ENCODE results near the gene KRT1.
"Not testable (repeated sequence)": the region's sequence is repeated elsewhere in the genome, so short reads cannot be mapped to it uniquely, and the experiment has no call there.

The KRT1 gene

DNA sequence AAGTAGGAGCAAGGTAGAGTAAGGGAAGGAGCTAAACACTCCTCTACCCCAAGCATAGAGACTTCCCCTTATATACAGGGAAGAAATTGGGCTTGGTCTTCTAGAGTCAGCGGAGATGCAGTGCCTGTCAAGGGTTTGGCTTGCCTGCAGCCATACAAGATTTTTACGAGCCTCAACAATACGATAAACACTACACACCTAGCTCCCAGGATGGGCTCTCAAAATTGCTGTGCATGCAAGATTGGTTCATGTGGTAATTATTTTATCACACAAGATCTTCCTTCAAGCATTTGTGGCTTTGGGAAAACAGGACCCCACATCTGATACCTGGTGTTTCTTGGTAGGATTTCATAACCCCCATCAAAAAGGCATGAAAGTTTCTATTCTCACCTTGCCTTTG lies at the start of gene KRT1:
Gene KRT1, minus strand, starts transcription at position 45 of the 400 bp plus-strand sequence. CDS start 59 bp downstream, outside the sequence.
- DNase-seq (ENCODE audit: low read depth): no peak
- H3K4me3 ChIP-seq (ENCODE audit: low read depth, low read length): no peak within 1 kb of the TSS

DNA sequence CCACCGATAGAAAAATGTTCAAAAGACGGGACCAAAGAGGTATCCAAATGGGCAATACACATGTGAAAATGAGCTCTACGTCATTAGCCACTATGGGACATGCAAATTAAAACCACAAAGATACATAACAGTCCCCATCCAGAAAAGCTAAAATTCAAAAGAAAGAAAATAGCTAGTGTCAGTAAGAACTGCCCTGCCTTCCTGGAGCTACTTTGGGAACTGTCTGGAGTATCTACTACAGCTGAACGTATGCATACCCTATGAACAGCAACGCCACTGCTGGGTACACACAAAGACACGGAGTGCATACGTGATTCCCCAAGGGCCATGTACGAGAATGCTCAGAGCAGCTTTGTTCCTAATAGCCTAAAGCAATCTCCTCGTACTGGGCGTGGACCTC lies 48.9 kb upstream of the KRT1 start:
- no peak overlapping the region for H3K4me3 ChIP-seq (ENCODE audit: low read depth, low read length)
- no peak for DNase-seq (ENCODE audit: low read depth)

- DNase-seq (ENCODE audit: low read depth): no peak
- no peak overlapping the region for H3K4me3 ChIP-seq (ENCODE audit: low read depth, low read length)
Measured at GRCh38 chr12:52728374-52728773, 48.2 kb upstream of the KRT1 start.

- no peak overlapping the region for H3K4me3 ChIP-seq (ENCODE audit: low read depth, low read length)
- no peak for DNase-seq (ENCODE audit: low read depth)
Measured at GRCh38 chr12:52727037-52727436, 46.8 kb upstream of the KRT1 start.

DNA sequence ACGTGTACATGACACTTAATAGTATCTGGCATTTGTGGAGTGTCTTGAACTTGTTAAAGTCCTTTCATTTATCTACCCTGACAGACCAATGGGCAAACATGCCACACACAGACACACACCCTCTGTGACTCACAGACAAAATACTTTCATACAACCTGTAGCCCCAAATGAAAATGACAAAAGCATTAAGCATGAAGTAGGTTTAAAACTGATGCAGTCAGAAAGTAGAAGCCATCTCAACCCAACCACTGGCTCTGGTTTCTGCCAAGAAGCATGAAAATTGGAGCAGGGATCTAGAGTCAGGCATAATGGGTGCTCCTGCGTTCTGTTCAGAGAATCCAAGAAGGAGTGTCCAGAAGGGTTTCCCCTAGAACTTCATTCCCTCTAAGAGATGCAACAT lies 46.2 kb upstream of the KRT1 start:
- no peak for DNase-seq (ENCODE audit: low read depth)
- H3K4me3 ChIP-seq (ENCODE audit: low read depth, low read length): no peak overlapping the region

DNA sequence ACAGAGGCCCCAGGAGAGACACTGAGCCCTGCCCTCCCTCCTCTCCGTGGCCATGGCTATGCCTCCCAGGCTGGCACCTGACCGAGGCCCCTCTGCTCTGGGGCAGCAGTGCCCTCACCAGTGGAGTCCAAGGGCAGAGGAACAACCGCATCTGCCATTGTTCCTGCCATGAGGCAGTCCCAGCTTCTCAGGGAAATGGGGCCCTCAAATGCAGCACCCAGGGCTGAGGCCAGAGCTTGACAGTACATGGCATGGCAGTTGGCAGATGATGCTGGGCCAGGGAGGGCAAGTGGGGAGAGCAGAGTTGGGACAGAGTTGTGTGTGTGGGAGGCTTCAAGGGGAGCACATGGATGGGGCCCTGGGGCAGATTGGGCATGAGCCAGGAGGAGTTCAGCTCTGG lies 44.2 kb upstream of the KRT1 start:
- H3K4me3 ChIP-seq (ENCODE audit: low read depth, low read length): no peak overlapping the region
- no peak for DNase-seq (ENCODE audit: low read depth)

GRCh38 chr12:52722680-52723079 lies 42.5 kb upstream of the KRT1 start:
- DNase-seq (ENCODE audit: low read depth): no peak
- no peak overlapping the region for H3K4me3 ChIP-seq (ENCODE audit: low read depth, low read length)

- no peak overlapping the region for H3K4me3 ChIP-seq (ENCODE audit: low read depth, low read length)
- DNase-seq (ENCODE audit: low read depth): no peak
Measured at GRCh38 chr12:52721838-52722470, 41.7 kb upstream of the KRT1 start.

- no peak for DNase-seq (ENCODE audit: low read depth)
- H3K4me3 ChIP-seq (ENCODE audit: low read depth, low read length): no peak overlapping the region
Measured at GRCh38 chr12:52720365-52720886, 40.2 kb upstream of the KRT1 start.

DNA sequence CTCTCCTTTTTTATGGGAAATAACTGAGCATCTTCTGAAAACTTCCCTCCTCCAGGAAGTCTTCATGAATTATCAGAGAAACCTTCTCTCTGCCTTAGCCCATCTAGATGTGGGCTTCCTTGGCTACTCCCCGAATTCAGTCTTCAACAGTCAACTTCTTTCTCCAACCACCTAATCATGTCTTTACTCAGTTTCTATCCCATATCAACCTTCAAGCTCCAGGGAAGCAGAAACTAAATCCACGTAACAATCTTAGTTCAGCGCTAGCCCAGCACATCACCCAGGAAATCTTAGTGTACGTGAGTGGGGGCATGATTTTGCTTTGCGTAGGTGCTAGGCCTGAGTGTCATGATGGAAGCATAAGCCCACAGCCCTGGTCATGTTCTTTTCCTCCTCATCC lies 35.9 kb upstream of the KRT1 start:
- no peak for DNase-seq (ENCODE audit: low read depth)
- no peak overlapping the region for H3K4me3 ChIP-seq (ENCODE audit: low read depth, low read length)

GRCh38 chr12:52715416-52715815 lies 35.2 kb upstream of the KRT1 start:
- H3K4me3 ChIP-seq (ENCODE audit: low read depth, low read length): no peak overlapping the region
- DNase-seq (ENCODE audit: low read depth): no peak

DNA sequence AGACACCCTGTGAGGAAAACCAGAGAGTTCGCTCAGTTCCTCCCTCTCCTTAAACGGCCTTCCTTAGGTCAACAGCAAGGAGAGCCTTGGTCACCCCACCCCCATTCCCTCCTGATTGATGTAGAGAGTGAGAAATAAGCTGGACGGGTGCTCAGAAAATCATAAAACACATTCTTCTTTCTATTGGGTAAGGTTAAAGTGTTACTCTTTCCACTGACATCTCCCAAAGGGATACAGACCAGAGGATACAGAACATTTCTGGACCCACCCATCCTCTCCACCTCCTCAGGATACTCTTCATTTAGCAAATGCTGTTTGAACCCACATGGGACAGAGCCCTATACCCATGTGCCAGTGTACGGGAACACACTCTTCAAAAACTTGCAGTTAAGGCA lies 34.7 kb upstream of the KRT1 start:
- H3K4me3 ChIP-seq (ENCODE audit: low read depth, low read length): no peak overlapping the region
- no peak for DNase-seq (ENCODE audit: low read depth)

DNA sequence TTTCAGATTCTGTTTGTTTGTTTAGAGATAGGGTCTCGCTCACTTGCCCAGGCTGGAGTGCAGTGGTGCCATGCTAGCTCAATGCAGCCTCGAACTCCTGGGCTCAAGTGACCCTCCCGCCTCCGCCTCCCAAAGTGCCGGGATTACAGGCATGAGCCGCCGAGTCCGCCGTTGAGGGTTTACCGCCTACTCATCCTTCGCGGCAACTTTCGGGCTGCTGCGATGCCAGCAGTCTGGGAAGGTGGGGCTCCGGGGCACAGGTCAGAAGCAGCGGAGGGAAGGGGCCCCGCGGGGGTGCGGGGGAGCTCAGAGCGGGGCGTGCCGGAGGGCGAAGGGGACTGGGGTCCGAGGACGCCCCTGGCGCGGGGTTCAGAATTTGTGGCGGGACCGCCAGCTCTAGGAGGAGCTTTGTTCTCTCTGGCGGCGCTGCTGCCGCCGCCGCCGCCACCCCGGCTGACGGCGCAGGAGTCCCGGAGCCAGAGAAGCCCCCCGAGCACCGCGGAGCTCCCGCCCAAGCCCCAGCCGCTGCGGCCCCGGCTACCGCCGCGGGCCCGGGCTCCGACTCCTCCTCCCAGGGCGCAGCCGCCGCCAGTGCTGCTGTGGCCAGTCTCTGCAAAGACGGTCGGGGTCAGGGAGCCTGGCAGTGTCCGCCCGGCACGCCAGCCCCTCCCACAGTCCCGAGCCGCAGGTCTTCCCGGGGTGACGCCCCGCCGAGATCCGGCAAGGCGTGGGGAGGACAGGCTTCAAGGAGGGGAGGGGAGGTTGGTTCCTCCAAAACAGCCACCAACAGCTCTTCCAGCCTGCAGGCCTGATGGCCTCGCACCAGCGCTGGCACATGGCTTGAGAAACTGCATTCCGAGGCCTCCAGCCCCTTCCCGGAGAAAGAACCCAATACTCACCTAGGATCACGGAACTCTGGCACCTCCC lies 34.0 kb upstream of the KRT1 start:
- no peak overlapping the region for H3K4me3 ChIP-seq (ENCODE audit: low read depth, low read length)
- no peak for DNase-seq (ENCODE audit: low read depth)

GRCh38 chr12:52712122-52712521 lies 31.9 kb upstream of the KRT1 start:
- not testable (repeated sequence) for H3K4me3 ChIP-seq (ENCODE audit: low read depth, low read length); DNase-seq (ENCODE audit: low read depth)

GRCh38 chr12:52710730-52711129 lies 30.5 kb upstream of the KRT1 start:
- H3K4me3 ChIP-seq (ENCODE audit: low read depth, low read length): no peak overlapping the region
- DNase-seq (ENCODE audit: low read depth): no peak

- H3K4me3 ChIP-seq (ENCODE audit: low read depth, low read length): no peak overlapping the region
- DNase-seq (ENCODE audit: low read depth): no peak
Measured at GRCh38 chr12:52708010-52708409, 27.8 kb upstream of the KRT1 start.

DNA sequence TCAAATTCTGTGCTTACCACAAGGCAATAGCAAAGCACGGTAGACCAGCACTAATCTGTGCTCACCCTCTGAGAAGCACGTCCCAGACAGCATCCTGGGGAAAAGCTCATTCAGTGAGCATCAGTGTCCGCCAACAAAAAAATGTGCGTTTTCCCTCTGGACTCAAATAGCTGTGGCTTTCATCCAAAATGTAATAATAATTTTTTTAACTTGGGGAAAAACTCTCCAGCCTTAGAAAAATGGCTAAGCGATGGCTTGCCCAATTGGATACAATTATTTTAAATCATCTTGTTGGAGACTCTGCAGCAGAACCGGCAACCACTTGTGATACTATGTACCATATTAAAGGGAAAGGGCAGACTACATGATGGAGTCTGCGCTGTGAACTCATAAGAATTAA lies 24.3 kb upstream of the KRT1 start:
- DNase-seq (ENCODE audit: low read depth): no peak

DNA sequence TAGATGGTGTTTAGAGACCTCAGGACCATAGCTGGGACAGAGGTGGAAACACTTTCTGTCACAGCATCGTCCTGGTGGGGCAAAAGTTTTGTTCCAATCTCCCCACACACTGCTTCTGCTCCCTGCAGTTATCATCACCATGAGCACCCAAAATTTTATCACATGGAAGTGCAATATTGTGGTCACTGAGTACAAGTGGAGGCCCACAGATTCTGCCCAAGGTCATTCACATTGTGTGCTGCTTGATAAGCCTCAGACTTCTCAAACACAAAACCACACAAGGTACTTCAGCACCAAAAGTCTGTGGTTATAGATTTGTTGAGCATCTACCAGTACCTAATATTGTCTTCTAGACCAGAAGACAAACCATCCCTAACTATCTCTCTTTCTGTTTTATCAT lies 23.7 kb upstream of the KRT1 start:
- no peak overlapping the region for H3K4me3 ChIP-seq (ENCODE audit: low read depth, low read length)
- DNase-seq (ENCODE audit: low read depth): no peak

More for the DNA sequence above, 24.3 kb upstream of the KRT1 start:
- H3K4me3 ChIP-seq (ENCODE audit: low read depth, low read length): no peak overlapping the region

GRCh38 chr12:52703424-52703823 lies 23.2 kb upstream of the KRT1 start, which contains the start of gene KRT77:
Gene KRT77 (minus strand): TSS chr12:52703524. CDS start chr12:52703434, 90 bp downstream.
- no peak for DNase-seq (ENCODE audit: low read depth)
- H3K4me3 ChIP-seq (ENCODE audit: low read depth, low read length): no peak within 1 kb of the TSS

DNA sequence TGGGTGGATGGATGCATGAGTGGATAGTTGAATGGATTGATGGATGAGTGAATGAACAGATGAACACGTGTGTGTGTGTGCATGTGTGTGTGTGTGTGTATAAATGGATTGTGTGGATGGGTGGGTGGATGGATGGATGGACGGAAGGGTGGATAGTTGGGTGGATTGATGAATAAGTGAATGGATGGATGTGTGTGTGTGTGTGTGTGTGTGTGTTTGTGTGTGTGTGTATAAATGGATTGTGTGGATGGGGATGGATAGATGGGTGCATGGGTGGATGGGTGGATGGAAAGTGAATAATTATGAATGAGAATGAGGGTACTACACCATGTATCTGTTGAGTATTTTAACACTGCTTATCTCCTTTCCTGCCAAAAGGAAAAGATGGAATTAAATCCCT lies 22.1 kb upstream of the KRT1 start:
- no peak for DNase-seq (ENCODE audit: low read depth)
- H3K4me3 ChIP-seq (ENCODE audit: low read depth, low read length): no peak overlapping the region

DNA sequence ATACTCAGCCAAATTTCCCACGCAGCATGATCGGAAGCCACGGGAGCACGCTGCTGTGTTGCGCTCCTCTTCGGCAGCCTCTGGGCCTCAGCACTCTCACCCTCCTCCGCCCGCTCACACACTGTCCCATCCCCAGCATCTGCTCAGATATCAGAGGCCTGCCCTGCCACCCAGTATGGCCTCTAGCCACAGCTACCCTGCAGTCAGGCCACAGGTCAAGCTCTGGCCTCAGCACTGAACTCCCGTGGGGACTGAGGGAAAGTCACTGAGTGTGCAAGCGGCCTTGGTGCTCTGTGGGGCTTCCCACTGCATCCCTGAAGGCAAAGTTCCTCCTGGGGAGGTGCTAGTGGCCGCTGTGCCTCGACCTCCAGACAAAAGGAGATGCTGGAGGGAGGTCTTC lies 21.1 kb upstream of the KRT1 start:
- no peak overlapping the region for H3K4me3 ChIP-seq (ENCODE audit: low read depth, low read length)
- DNase-seq (ENCODE audit: low read depth): no peak

Data from skeletal muscle cell (primary cell).